ENCODE results near the gene KIAA0232.
"Not testable (repeated sequence)": the region's sequence is repeated elsewhere in the genome, so short reads cannot be mapped to it uniquely, and the experiment has no call there.

The KIAA0232 gene

GRCh38 chr4:6775746-6776145 is 6.8 kb upstream of the KIAA0232 start:
- no peak for DNase-seq

GRCh38 chr4:6776920-6777635 is 5.4 kb upstream of the KIAA0232 start:
- DNase-seq = no peak

- DNase-seq = no peak
These were observed 4.8 kb upstream of the KIAA0232 start for GRCh38 chr4:6777636-6778281.

GRCh38 chr4:6778435-6778834 is 4.1 kb upstream of the KIAA0232 start:
- DNase-seq = no peak

- peak; percentile 45 for DNase-seq
These were observed 2.6 kb upstream of the KIAA0232 start for GRCh38 chr4:6779667-6780565.

- DNase-seq = peak; percentile 18
These were observed 1.4 kb upstream of the KIAA0232 start for GRCh38 chr4:6781113-6781512.

GRCh38 chr4:6781561-6781960 is 966 bp upstream of the KIAA0232 start:
- DNase-seq = peak; percentile 8

- no peak for DNase-seq
These were observed 251 bp downstream of the KIAA0232 start for GRCh38 chr4:6782846-6783110.

- peak; percentile 54 for DNase-seq
These were observed 819 bp downstream of the KIAA0232 start for GRCh38 chr4:6783111-6783981.

GRCh38 chr4:6785572-6785925 is 3.0 kb downstream of the KIAA0232 start:
- no peak for DNase-seq

- DNase-seq = no peak
These were observed 5.6 kb downstream of the KIAA0232 start for GRCh38 chr4:6788123-6788522.

- DNase-seq = not testable (repeated sequence)
These were observed 8.7 kb downstream of the KIAA0232 start for GRCh38 chr4:6791245-6791644.

GRCh38 chr4:6791796-6792195 is 9.3 kb downstream of the KIAA0232 start:
- not testable (repeated sequence) for DNase-seq

- no peak for DNase-seq
These were observed 11.7 kb downstream of the KIAA0232 start for GRCh38 chr4:6794189-6794588.

- DNase-seq = no peak
These were observed 13.3 kb downstream of the KIAA0232 start for GRCh38 chr4:6795821-6796220.

- not testable (repeated sequence) for DNase-seq
These were observed 14.8 kb downstream of the KIAA0232 start for GRCh38 chr4:6797368-6797767.

GRCh38 chr4:6799091-6799490 is 16.6 kb downstream of the KIAA0232 start:
- no peak for DNase-seq

- no peak for DNase-seq
These were observed 19.5 kb downstream of the KIAA0232 start for GRCh38 chr4:6802025-6802424.

- DNase-seq = no peak
These were observed 20.1 kb downstream of the KIAA0232 start for GRCh38 chr4:6802626-6803025.

- DNase-seq = no peak
These were observed 20.7 kb downstream of the KIAA0232 start for GRCh38 chr4:6803246-6803645.

- no peak for DNase-seq
These were observed 21.7 kb downstream of the KIAA0232 start for GRCh38 chr4:6804082-6804752.

- no peak for DNase-seq
These were observed 24.5 kb downstream of the KIAA0232 start for GRCh38 chr4:6806924-6807626.
